Measurements from ENCODE around the gene FZD2.

The FZD2 gene

GRCh38 chr17:44604116-44604761 is 47.0 kb downstream of the FZD2 start:
- H3K9me3 ChIP-seq (ENCODE audit: severe bottlenecking), result no peaks in the 10 kb centered on the region
- DNase-seq (ENCODE audit: low spot score) (no peak), ATAC-seq (ENCODE audit: low read depth) (no peak)
- no peak overlapping the region for H3K4me3 ChIP-seq (ENCODE audit: severe bottlenecking)
- peaks cover 3% of the 10 kb centered on the region for H3K4me1 ChIP-seq (ENCODE audit: insufficient read depth, poor library complexity, severe bottlenecking)
- H3K36me3 ChIP-seq (ENCODE audit: low read depth), result no peaks in the 10 kb centered on the region
- no peaks in the 10 kb centered on the region for H3K27me3 ChIP-seq (ENCODE audit: insufficient read depth, poor library complexity, severe bottlenecking)
- H3K27ac ChIP-seq (ENCODE audit: poor library complexity, severe bottlenecking), result no peak overlapping the region
- TF ChIP-seq CTCF (IDR thresholded peaks at IDR 0.05; ENCODE audit: poor library complexity, severe bottlenecking), result no peak

GRCh38 chr17:44604768-44605485 is 47.6 kb downstream of the FZD2 start:
- H3K27me3 ChIP-seq (ENCODE audit: insufficient read depth, poor library complexity, severe bottlenecking), result no peaks in the 10 kb centered on the region
- H3K9me3 ChIP-seq (ENCODE audit: severe bottlenecking), result no peaks in the 10 kb centered on the region
- H3K36me3 ChIP-seq (ENCODE audit: low read depth), result no peaks in the 10 kb centered on the region
- TF ChIP-seq CTCF (IDR thresholded peaks at IDR 0.05; ENCODE audit: poor library complexity, severe bottlenecking), result no peak
- no peak overlapping the region for H3K4me3 ChIP-seq (ENCODE audit: severe bottlenecking)
- H3K4me1 ChIP-seq (ENCODE audit: insufficient read depth, poor library complexity, severe bottlenecking), result no peaks in the 10 kb centered on the region
- DNase-seq (ENCODE audit: low spot score), result no peak
- H3K27ac ChIP-seq (ENCODE audit: poor library complexity, severe bottlenecking), result no peak overlapping the region
- ATAC-seq (ENCODE audit: low read depth), result no peak

- no peak overlapping the region for H3K27ac ChIP-seq (ENCODE audit: poor library complexity, severe bottlenecking)
- H3K4me3 ChIP-seq (ENCODE audit: severe bottlenecking), result no peak overlapping the region
- ATAC-seq (ENCODE audit: low read depth) (no peak), DNase-seq (ENCODE audit: low spot score) (no peak)
- TF ChIP-seq CTCF (IDR thresholded peaks at IDR 0.05; ENCODE audit: poor library complexity, severe bottlenecking), result no peak
- no peaks in the 10 kb centered on the region for H3K9me3 ChIP-seq (ENCODE audit: severe bottlenecking)
- H3K36me3 ChIP-seq (ENCODE audit: low read depth), result no peaks in the 10 kb centered on the region
- H3K4me1 ChIP-seq (ENCODE audit: insufficient read depth, poor library complexity, severe bottlenecking), result no peaks in the 10 kb centered on the region
- no peaks in the 10 kb centered on the region for H3K27me3 ChIP-seq (ENCODE audit: insufficient read depth, poor library complexity, severe bottlenecking)
These were observed 49.4 kb downstream of the FZD2 start for GRCh38 chr17:44606658-44607057.

- no peak for TF ChIP-seq CTCF (IDR thresholded peaks at IDR 0.05; ENCODE audit: poor library complexity, severe bottlenecking)
- DNase-seq (ENCODE audit: low spot score) (no peak), ATAC-seq (ENCODE audit: low read depth) (no peak)
- H3K4me3 ChIP-seq (ENCODE audit: severe bottlenecking), result no peak overlapping the region
- H3K9me3 ChIP-seq (ENCODE audit: severe bottlenecking), result no peaks in the 10 kb centered on the region
- no peaks in the 10 kb centered on the region for H3K27me3 ChIP-seq (ENCODE audit: insufficient read depth, poor library complexity, severe bottlenecking)
- no peaks in the 10 kb centered on the region for H3K36me3 ChIP-seq (ENCODE audit: low read depth)
- H3K4me1 ChIP-seq (ENCODE audit: insufficient read depth, poor library complexity, severe bottlenecking), result no peaks in the 10 kb centered on the region
- H3K27ac ChIP-seq (ENCODE audit: poor library complexity, severe bottlenecking), result no peak overlapping the region
These were observed 50.8 kb downstream of the FZD2 start for GRCh38 chr17:44607836-44608690.

Measured in RWPE2 (cell line).